Calu3 (cell line): ENCODE measurements around the gene LGALS9. TPM values are rescaled to one million over a fixed set of nuclear protein-coding genes. Genes with fewer than 3 reads are reported as not detected.

Experiments
- BruUV-seq: library from RNA; stranded (reverse); fragments of 400-500 nt; replicated peaks from 2 replicates; lab custom pipeline; 2021; lab: Mats Ljungman, UMichigan
- CTCF ChIA-PET: fragments of 300-600 bp; sonication (Branson Sonifier 250); formaldehyde crosslinking; loops from one replicate; lab custom pipeline; 2022; ENCODE audit warnings: antibody characterized with exemption; lab: Charles Lee
- DNase-seq: peaks from one replicate; pipeline ENCODE4 v3.0.0; 2022
- H3K27ac Mint-ChIP-seq: one replicate; pipeline ENCODE4 v1.8.0; 2022; ENCODE audit warnings: mixed read lengths; ENCODE audit not compliant: unreplicated experiment
- H3K27me3 Mint-ChIP-seq: one replicate; pipeline ENCODE4 v1.8.0; 2022; ENCODE audit warnings: mixed read lengths; ENCODE audit not compliant: unreplicated experiment
- H3K36me3 Mint-ChIP-seq: one replicate; pipeline ENCODE4 v1.8.0; 2022; ENCODE audit warnings: mild to moderate bottlenecking, moderate library complexity, mixed read lengths; ENCODE audit not compliant: insufficient read depth, unreplicated experiment
- H3K4me1 Mint-ChIP-seq: one replicate; pipeline ENCODE4 v1.8.0; 2022; ENCODE audit warnings: mild to moderate bottlenecking, low read depth, mixed read lengths; ENCODE audit not compliant: unreplicated experiment
- H3K4me3 Mint-ChIP-seq: one replicate; pipeline ENCODE4 v1.8.0; 2022; ENCODE audit warnings: mild to moderate bottlenecking, low read depth, moderate library complexity, mixed read lengths; ENCODE audit not compliant: unreplicated experiment
- H3K9me3 Mint-ChIP-seq: one replicate; pipeline ENCODE4 v1.8.0; 2022; ENCODE audit warnings: low read depth, mixed read lengths; ENCODE audit not compliant: unreplicated experiment
- CTCF ChIP-seq: fragments of 200-600 bp; IDR thresholded peaks from one replicate; pipeline ENCODE4 v1.8.0; 2022; ENCODE audit warnings: antibody characterized with exemption; ENCODE audit not compliant: unreplicated experiment
- intact Hi-C: fragments of 100-400 bp; cut with micrococcal nuclease; formaldehyde crosslinking; loops from one replicate; pipeline ENCODE4 v1.10.0; 2022; ENCODE audit not compliant: unreplicated experiment
- total RNA-seq: library from RNA; stranded (reverse); gene quantifications from 2 replicates; pipeline ENCODE4 v1.2.3, GENCODE V29; 2022

The LGALS9 gene
- total RNA-seq, 1 experiment from 2014 or later, result 93.1 TPM

- Mint-ChIP-seq H3K4me3 (no peak overlapping the region), H3K27ac (no peak overlapping the region), H3K36me3 (no peaks in the 10 kb centered on the region), H3K27me3 (no peaks in the 10 kb centered on the region), H3K9me3 (no peaks in the 10 kb centered on the region), H3K4me1 (no peaks in the 10 kb centered on the region)
- no peak for TF ChIP-seq CTCF
- DNase-seq, result no peak
- CTCF ChIA-PET, result interaction anchor here (0.7 kb wide), 1 partner anchor 19 kb away, joined by 11 read pairs; no protein-coding TSS in a partner anchor
- intact Hi-C loops, result no loop called here
- BruUV-seq, result no TSS peak
These were observed 12.6 kb upstream of the LGALS9 start for GRCh38 chr17:27618417-27618816.

- Mint-ChIP-seq H3K4me1 (no peaks in the 10 kb centered on the region), H3K36me3 (no peaks in the 10 kb centered on the region), H3K27ac (no peak overlapping the region), H3K9me3 (no peaks in the 10 kb centered on the region), H3K27me3 (no peaks in the 10 kb centered on the region), H3K4me3 (no peak overlapping the region)
- DNase-seq, result no peak
- CTCF ChIA-PET, result no interaction called here
- no TSS peak for BruUV-seq
- intact Hi-C loops, result no loop called here
- TF ChIP-seq CTCF, result no peak
These were observed 10.3 kb upstream of the LGALS9 start for GRCh38 chr17:27620721-27621120.

- intact Hi-C loops, result no loop called here
- H3K9me3 Mint-ChIP-seq, result no peaks in the 10 kb centered on the region
These were observed 9.5 kb upstream of the LGALS9 start for GRCh38 chr17:27621536-27621935.

GRCh38 chr17:27621942-27622559, 8.9 kb upstream of the LGALS9 start:
- Mint-ChIP-seq H3K27me3 (no peaks in the 10 kb centered on the region), H3K9me3 (no peaks in the 10 kb centered on the region), H3K4me1 (no peaks in the 10 kb centered on the region), H3K27ac (no peak overlapping the region), H3K36me3 (no peaks in the 10 kb centered on the region), H3K4me3 (no peak overlapping the region)
- TF ChIP-seq CTCF, result no peak
- DNase-seq, result no peak
- BruUV-seq, result no TSS peak
- CTCF ChIA-PET, result interaction anchor here (1.0 kb wide), 1 partner anchor 18 kb away, joined by 3 read pairs; no protein-coding TSS in a partner anchor
- intact Hi-C loops, result no loop called here

More at GRCh38 chr17:27621536-27621935, 9.5 kb upstream of the LGALS9 start:
- DNase-seq, result no peak
- Mint-ChIP-seq H3K4me1 (no peaks in the 10 kb centered on the region), H3K27ac (no peak overlapping the region), H3K27me3 (no peaks in the 10 kb centered on the region), H3K36me3 (no peaks in the 10 kb centered on the region), H3K4me3 (no peak overlapping the region)
- no peak for TF ChIP-seq CTCF
- CTCF ChIA-PET, result interaction anchor here (1.0 kb wide), 1 partner anchor 19 kb away, joined by 3 read pairs; no protein-coding TSS in a partner anchor
- no TSS peak for BruUV-seq
